Urothelium cell line (cell line): ENCODE results near the gene SOHLH2.
A peak's percentile ranks its signal among the peaks of the same experiment; 100 is the strongest.

Experiments
- DNase-seq: peaks from one replicate; pipeline ENCODE4 v3.0.0; 2011; ENCODE audit warnings: low spot score, mixed read lengths
- FAIRE-seq: peaks from 2 replicates; lab custom pipeline; 2011; peaks lifted over from hg19 to GRCh38; lab: Jason Lieb, UNC

SOHLH2 gene

DNA sequence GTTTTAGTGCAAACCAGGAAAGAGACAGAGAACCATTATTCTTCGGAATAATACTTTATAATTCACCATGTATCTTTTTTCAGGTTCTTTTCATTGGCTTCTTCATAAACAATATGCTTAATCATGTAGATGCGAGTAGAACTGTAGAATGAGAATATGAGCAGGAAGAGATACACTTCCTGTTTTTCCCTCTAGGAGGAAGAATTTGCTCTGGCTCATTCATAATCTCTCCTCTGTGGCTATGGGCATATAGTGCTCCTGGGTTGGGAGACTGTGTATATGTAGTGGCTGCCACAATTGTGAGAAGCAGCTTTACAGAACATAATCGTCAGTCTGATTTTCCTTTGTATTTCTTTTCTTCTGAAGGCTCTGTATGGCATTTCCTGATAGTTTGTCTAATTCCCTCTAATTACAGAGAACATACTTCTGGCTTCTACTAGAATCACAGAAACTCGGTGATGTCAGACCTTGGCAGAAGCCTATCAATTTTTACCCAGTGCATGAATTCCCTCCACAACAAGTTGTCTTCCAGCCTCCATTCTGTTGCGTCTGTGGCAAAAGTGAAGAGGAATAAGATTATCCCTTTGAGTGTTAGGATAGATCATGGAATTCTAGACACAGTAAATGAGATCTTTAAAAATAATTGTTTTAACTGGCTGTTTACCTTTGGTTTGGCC is 80.3 kb downstream of the SOHLH2 start:
- FAIRE-seq (no peak), DNase-seq (no peak)

DNA sequence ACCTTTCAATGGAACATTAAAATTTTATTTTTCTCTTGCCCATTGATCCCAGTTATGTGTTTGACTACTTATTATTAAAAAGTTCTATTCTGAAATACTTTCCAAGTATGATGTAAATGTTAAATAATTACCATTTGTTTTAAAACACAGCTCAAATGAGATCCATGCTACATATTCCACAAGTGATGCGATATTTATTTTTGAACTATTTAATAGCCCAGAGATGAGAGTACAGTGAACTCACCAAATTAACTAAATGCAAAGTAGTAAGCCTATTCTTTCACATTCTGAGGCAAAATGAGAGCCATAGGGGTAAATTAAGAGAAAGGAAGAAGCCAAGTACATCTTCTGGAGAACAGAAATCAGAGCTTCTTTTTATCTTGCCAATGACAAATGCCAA is 82.0 kb downstream of the SOHLH2 start:
- no peak for DNase-seq
- FAIRE-seq: no peak

DNA sequence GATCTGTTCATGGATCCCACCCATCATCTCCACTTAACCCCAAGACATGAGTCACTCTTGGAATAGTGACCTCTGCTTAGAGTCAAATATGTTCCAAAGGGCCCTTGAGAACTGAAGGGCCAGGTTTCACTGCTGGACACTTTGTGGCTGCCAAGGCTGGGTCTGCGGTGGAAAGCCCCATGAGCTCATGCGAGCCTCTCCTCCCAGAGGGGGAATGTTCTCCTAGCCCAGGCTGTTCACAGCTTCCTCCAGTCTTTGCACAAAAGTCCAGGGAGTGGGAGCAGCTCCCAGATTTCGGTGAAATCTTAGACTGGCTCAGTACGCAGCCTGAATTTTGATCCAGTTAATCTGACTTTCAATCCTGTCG is 82.4 kb downstream of the SOHLH2 start:
- no peak for DNase-seq
- FAIRE-seq: no peak

DNA sequence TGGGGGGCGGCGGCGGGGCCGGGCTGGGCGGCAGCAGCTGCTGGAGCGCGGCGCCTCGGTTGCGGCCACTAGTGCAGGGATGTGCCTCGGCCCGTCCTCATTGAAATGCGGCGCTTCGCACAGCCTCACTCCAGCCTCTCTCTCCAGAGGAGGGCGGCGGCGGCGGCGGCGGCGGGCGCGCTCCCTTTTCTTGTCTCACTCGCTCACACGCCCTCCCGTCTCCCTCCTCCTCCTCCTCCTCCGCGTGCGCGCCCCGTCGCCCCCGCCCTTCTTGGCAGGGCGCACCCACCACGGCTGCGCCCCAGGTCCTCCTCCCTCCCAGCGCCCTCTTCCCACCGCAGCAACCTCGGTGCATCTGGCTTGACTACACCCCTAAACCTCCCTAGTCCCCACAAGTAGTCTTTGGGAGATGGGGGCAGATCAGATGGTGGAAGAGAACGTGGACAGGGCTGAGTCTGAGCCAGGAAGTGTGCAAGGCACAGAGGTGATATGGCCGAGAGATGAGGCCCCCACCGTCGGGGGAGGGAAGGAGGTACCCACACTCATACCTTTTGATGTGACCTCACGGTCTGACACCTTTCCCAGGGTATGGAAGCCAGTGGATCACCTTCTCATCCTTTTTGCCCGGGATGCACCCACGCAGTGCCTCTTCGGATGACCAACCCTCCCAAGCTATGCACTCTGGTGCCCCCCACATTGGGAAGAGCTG is 83.0 kb downstream of the SOHLH2 start, which contains the start of gene DCLK1:
Gene DCLK1, minus strand, starts transcription at position 161 of the 709 bp plus-strand sequence.
- FAIRE-seq (no peak), DNase-seq (peak; percentile 36)

- DNase-seq: peak; percentile 18
Measured at GRCh38 chr13:36130552-36131221, 83.7 kb downstream of the SOHLH2 start.

DNA sequence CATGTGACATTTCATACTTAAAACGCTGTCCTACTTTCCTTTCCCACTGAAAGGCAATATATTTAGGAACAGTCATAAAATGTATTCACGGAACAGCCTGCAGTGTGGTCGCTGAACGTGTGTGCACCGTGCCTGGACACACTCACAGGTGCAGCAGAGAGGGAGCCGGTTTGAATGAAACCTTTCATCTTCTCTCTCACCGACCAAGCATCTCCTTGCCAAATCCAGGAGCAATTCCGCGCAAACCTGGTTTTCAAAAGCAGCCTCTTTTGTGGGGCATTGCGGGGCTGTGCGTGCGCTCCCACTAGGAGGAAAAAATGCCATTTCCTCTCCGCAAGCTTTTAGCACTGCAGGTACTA is 84.2 kb downstream of the SOHLH2 start:
- DNase-seq: no peak
- FAIRE-seq: no peak

More at GRCh38 chr13:36130552-36131221, 83.7 kb downstream of the SOHLH2 start:
- no peak for FAIRE-seq

GRCh38 chr13:36129539-36129938 is 84.8 kb downstream of the SOHLH2 start:
- FAIRE-seq: no peak
- no peak for DNase-seq

DNA sequence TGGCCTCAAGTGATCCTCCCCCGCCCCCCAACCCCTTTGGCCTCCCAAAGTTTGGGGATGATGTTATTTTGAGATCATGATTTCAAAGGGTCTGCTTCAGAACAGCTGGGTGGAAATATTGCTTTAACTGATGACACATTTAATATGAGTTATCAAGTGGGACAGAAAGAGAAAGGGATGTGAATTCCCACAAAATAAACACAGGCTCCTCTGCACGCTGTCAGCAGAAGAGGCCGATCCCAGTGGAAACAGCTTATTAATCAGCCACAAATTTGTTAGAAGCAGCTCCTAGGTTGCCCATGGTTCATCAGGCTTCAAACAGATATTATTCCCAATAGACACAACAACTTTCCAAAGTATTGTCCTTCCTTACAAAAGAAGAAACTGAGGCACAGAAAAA is 87.9 kb downstream of the SOHLH2 start:
- FAIRE-seq (no peak), DNase-seq (no peak)

DNA sequence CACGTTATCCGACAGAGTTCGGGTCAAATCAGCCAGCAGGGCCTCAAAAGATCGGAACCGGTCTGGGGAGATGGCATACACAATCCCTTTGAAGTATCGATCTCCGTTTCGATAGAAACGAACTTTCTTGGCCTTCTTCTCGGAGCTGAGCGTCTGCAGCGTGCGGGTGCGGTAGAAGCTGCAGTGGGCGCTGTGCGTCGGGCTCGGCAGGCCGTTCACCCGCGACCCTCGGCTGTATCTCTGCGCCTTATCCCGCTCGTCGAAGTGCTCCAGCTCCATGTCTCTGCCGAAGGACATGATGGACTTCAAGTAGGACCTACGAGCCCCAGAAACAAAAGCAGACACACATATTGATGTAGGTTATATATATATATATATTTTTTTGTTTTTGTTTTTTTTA is 88.5 kb downstream of the SOHLH2 start:
- FAIRE-seq (no peak), DNase-seq (no peak)

GRCh38 chr13:36124236-36124822 is 90.0 kb downstream of the SOHLH2 start:
- FAIRE-seq (no peak), DNase-seq (peak; percentile 17)
